Keratinocyte (primary cell): ENCODE measurements around the gene SH2D3C. TPM values are rescaled to one million over a fixed set of nuclear protein-coding genes. Genes with fewer than 3 reads are reported as not detected.

Source experiments
- DNase-seq: peaks from one replicate; pipeline ENCODE4 v3.0.0-alpha.2; 2011; ENCODE audit warnings: low read depth, missing footprints, low spot score
- FAIRE-seq: peaks from 2 replicates; lab custom pipeline; 2011; peaks lifted over from hg19 to GRCh38; lab: Jason Lieb, UNC
- H2AFZ ChIP-seq: 2 replicates; pipeline ENCODE4 v1.6.0; 2012; ENCODE audit warnings: low read length, control low read depth, inconsistent platforms; ENCODE audit not compliant: control insufficient read depth
- H3K27ac ChIP-seq: 2 replicates; pipeline ENCODE4 v1.5.1; 2011; ENCODE audit warnings: low read length; ENCODE audit not compliant: control insufficient read depth, insufficient read depth
- H3K27me3 ChIP-seq: 3 replicates; pipeline ENCODE4 v1.6.0; 2011; ENCODE audit warnings: low read length; ENCODE audit not compliant: control insufficient read depth, insufficient read depth; ENCODE audit errors: extremely low read depth
- H3K36me3 ChIP-seq, 2 experiments: 2 replicates in 1 of 2; 3 replicates in 1 of 2; pipeline ENCODE4 v1.5.1; 2011; ENCODE audit warnings: low read length in 2 of 2, mild to moderate bottlenecking in 1 of 2; ENCODE audit not compliant: control insufficient read depth in 2 of 2, insufficient read depth in 2 of 2; ENCODE audit errors: extremely low read depth in 1 of 2
- H3K4me1 ChIP-seq: 3 replicates; pipeline ENCODE4 v1.5.1; 2011; ENCODE audit warnings: low read length; ENCODE audit not compliant: control insufficient read depth, insufficient read depth; ENCODE audit errors: extremely low read depth
- H3K4me2 ChIP-seq: 3 replicates; pipeline ENCODE4 v1.6.0; 2011; ENCODE audit warnings: low read depth, low read length; ENCODE audit not compliant: control insufficient read depth, insufficient read depth; ENCODE audit errors: extremely low read depth
- H3K4me3 ChIP-seq, 3 experiments: fragments of 200-600 bp in 1 of 3; sonication (generic) in 1 of 3; 2 replicates in 2 of 3; 3 replicates in 1 of 3; pipeline ENCODE4 v1.5.1; 2011 to 2016; ENCODE audit warnings: low read length in 3 of 3, mild to moderate bottlenecking in 3 of 3, control low read depth in 2 of 3, inconsistent platforms in 1 of 3, low read depth in 1 of 3, mixed read lengths in 1 of 3, mixed run types in 1 of 3, moderate library complexity in 1 of 3; ENCODE audit not compliant: control insufficient read depth in 2 of 3, insufficient read depth in 2 of 3; ENCODE audit errors: extremely low read depth in 1 of 3
- H3K79me2 ChIP-seq: 2 replicates; pipeline ENCODE4 v1.6.0; 2012; ENCODE audit warnings: low read length; ENCODE audit not compliant: control insufficient read depth, insufficient read depth
- H3K9ac ChIP-seq: 3 replicates; pipeline ENCODE4 v1.6.0; 2011; ENCODE audit warnings: low read length; ENCODE audit not compliant: control insufficient read depth, insufficient read depth; ENCODE audit errors: extremely low read depth
- H3K9me1 ChIP-seq: 3 replicates; pipeline ENCODE4 v1.6.0; 2011; ENCODE audit warnings: low read length; ENCODE audit not compliant: control insufficient read depth, insufficient read depth; ENCODE audit errors: extremely low read depth
- H3K9me3 ChIP-seq: 2 replicates; pipeline ENCODE4 v1.5.1; 2012; ENCODE audit warnings: low read depth, low read length; ENCODE audit not compliant: control insufficient read depth
- H4K20me1 ChIP-seq: 3 replicates; pipeline ENCODE4 v1.6.0; 2011; ENCODE audit warnings: low read length; ENCODE audit not compliant: control insufficient read depth, insufficient read depth; ENCODE audit errors: extremely low read depth
- CTCF ChIP-seq, 3 experiments: IDR thresholded peaks in 1 of 3; conservative IDR thresholded peaks in 1 of 3; optimal IDR thresholded peaks in 1 of 3; 2 replicates in 2 of 3; 3 replicates in 1 of 3; pipeline versions ENCODE3 to v1.5.1; 2011; ENCODE audit warnings: low read length in 3 of 3, mild to moderate bottlenecking in 3 of 3, moderate library complexity in 2 of 3, control low read depth in 1 of 3, inconsistent platforms in 1 of 3; ENCODE audit not compliant: insufficient read depth in 2 of 3; ENCODE audit errors: extremely low read depth in 1 of 3
- EZH2 ChIP-seq: IDR thresholded peaks from one replicate; pipeline ENCODE4 v1.6.1; 2012; ENCODE audit warnings: inconsistent platforms, mild to moderate bottlenecking, low read length, moderate library complexity
- dilution Hi-C: fragments of 300-500 bp; cut with MboI; formaldehyde crosslinking; loops from one replicate; pipeline ENCODE4 v1.7.0; 2020; ENCODE audit warnings: low sequenced_read_pairs; ENCODE audit not compliant: extremely low pct_ligation_motif_present
- polyA plus RNA-seq, 5 experiments: library from polyadenylated mRNA; depleted of rRNA in 3 of 5; stranded (reverse) in 3 of 5; stranded (forward) in 1 of 5; unstranded in 1 of 5; fragments of >200 nt; gene quantifications; 1 replicate in 1 of 5; 2 replicates in 3 of 5; 3 replicates in 1 of 5; pipeline versions ENCODE4 v1.2.1 to v1.2.3, GENCODE V29; 2011 to 2012; ENCODE audit warnings: missing spikeins in 2 of 5, low read depth in 1 of 5, low replicate concordance in 1 of 5

Gene SH2D3C
- polyA plus RNA-seq, 1 donor (not counting 4 experiments of a cell fraction or from before 2014, with no cell fraction given): 0.12 TPM

- no peak for TF ChIP-seq CTCF (optimal IDR thresholded peaks at IDR 0.05 in 1 of 3, IDR thresholded peaks at IDR 0.05 in 1 of 3, conservative IDR thresholded peaks at IDR 0.05 in 1 of 3; ENCODE audit: extremely low read depth in 1 of 3, insufficient read depth in 2 of 3, low read length in 3 of 3)
- no peak for TF ChIP-seq EZH2
- H3K4me3 ChIP-seq: no peak overlapping the region
- H3K79me2 ChIP-seq: no peaks in the 10 kb centered on the region
- no peaks in the 10 kb centered on the region for H4K20me1 ChIP-seq
- no peak overlapping the region for H2AFZ ChIP-seq
- FAIRE-seq: no peak
- no peak overlapping the region for H3K4me2 ChIP-seq
- no peaks in the 10 kb centered on the region for H3K9me3 ChIP-seq
- no peak for DNase-seq
- H3K9ac ChIP-seq: no peak overlapping the region
- H3K9me1 ChIP-seq: no peaks in the 10 kb centered on the region
- no peaks in the 10 kb centered on the region for H3K27me3 ChIP-seq
- no peaks in the 10 kb centered on the region for H3K36me3 ChIP-seq
- dilution Hi-C loops: no loop called here
- peaks cover 23% of the 10 kb centered on the region for H3K4me1 ChIP-seq
- H3K27ac ChIP-seq: no peak overlapping the region
Observed at GRCh38 chr9:127738666-127739065, 39.8 kb downstream of the SH2D3C start.

- no peak for TF ChIP-seq CTCF (optimal IDR thresholded peaks at IDR 0.05 in 1 of 3, IDR thresholded peaks at IDR 0.05 in 1 of 3, conservative IDR thresholded peaks at IDR 0.05 in 1 of 3; ENCODE audit: extremely low read depth in 1 of 3, insufficient read depth in 2 of 3, low read length in 3 of 3)
- TF ChIP-seq EZH2: no peak
- H3K27ac ChIP-seq: no peak overlapping the region
- no peaks in the 10 kb centered on the region for H3K79me2 ChIP-seq
- DNase-seq: no peak
- H3K4me3 ChIP-seq: no peak overlapping the region
- no peak overlapping the region for H3K4me2 ChIP-seq
- H3K36me3 ChIP-seq: peaks cover 0 to 3% of the 10 kb centered on the region in 2 experiments
- no peak overlapping the region for H2AFZ ChIP-seq
- dilution Hi-C loops: no loop called here
- FAIRE-seq: no peak
- H3K9ac ChIP-seq: no peak overlapping the region
- H3K4me1 ChIP-seq: peaks cover 19% of the 10 kb centered on the region
- H3K9me3 ChIP-seq: no peaks in the 10 kb centered on the region
- H4K20me1 ChIP-seq: no peaks in the 10 kb centered on the region
- no peaks in the 10 kb centered on the region for H3K9me1 ChIP-seq
- H3K27me3 ChIP-seq: no peaks in the 10 kb centered on the region
Observed at GRCh38 chr9:127735530-127736185, 42.8 kb downstream of the SH2D3C start.
